HG03135 (cell line): ENCODE data around the gene PIR.

Source experiments
- ATAC-seq: cut with Tn5 transposase; IDR thresholded peaks from one replicate; pipeline ENCODE4 v1.9.1; 2021; ENCODE audit warnings: mild to moderate bottlenecking, moderate library complexity; ENCODE audit not compliant: unreplicated experiment

Gene PIR

GRCh38 chrX:15493118-15493962 lies at the start of gene PIR:
Gene PIR (minus strand): TSS chrX:15493333. CDS start chrX:15491257, 2,076 bp downstream.
- peak; percentile 90 for ATAC-seq

- ATAC-seq: no peak
These were observed 37.2 kb upstream of the PIR start for GRCh38 chrX:15530318-15530717.

GRCh38 chrX:15529165-15529564 lies 36.0 kb upstream of the PIR start:
- no peak for ATAC-seq

GRCh38 chrX:15525664-15526416 lies 32.7 kb upstream of the PIR start:
- no peak for ATAC-seq

- ATAC-seq: no peak
These were observed 31.3 kb upstream of the PIR start for GRCh38 chrX:15524417-15524816.

- ATAC-seq: no peak
These were observed 30.0 kb upstream of the PIR start for GRCh38 chrX:15523088-15523487.

GRCh38 chrX:15522464-15522863 lies 29.3 kb upstream of the PIR start:
- ATAC-seq: no peak

- ATAC-seq: no peak
These were observed 22.8 kb upstream of the PIR start for GRCh38 chrX:15515931-15516330.

- no peak for ATAC-seq
These were observed 21.1 kb upstream of the PIR start for GRCh38 chrX:15514279-15514678.

- no peak for ATAC-seq
These were observed 19.4 kb upstream of the PIR start for GRCh38 chrX:15512401-15512965.

GRCh38 chrX:15511563-15511962 lies 18.4 kb upstream of the PIR start:
- no peak for ATAC-seq

- ATAC-seq: no peak
These were observed 16.7 kb upstream of the PIR start for GRCh38 chrX:15509845-15510244.

GRCh38 chrX:15507005-15507404 lies 13.9 kb upstream of the PIR start:
- ATAC-seq: no peak

- ATAC-seq: no peak
These were observed 12.0 kb upstream of the PIR start for GRCh38 chrX:15505101-15505500.

- no peak for ATAC-seq
These were observed 11.5 kb upstream of the PIR start for GRCh38 chrX:15504661-15505060.

GRCh38 chrX:15501506-15501905 lies 8.4 kb upstream of the PIR start:
- no peak for ATAC-seq

- ATAC-seq: no peak
These were observed 7.4 kb upstream of the PIR start, which contains the start of gene BMX for GRCh38 chrX:15500497-15500966. Gene BMX (plus strand): TSS chrX:15500807. CDS start chrX:15508354, 7,547 bp downstream.

GRCh38 chrX:15499976-15500375 lies 6.8 kb upstream of the PIR start:
- no peak for ATAC-seq

- no peak for ATAC-seq
These were observed 5.6 kb upstream of the PIR start for GRCh38 chrX:15498741-15499140.

GRCh38 chrX:15497865-15498264 lies 4.7 kb upstream of the PIR start:
- ATAC-seq: no peak

GRCh38 chrX:15496824-15497223 lies 3.7 kb upstream of the PIR start:
- ATAC-seq: no peak

- ATAC-seq: no peak
These were observed 2.7 kb upstream of the PIR start for GRCh38 chrX:15495801-15496200.
